Stimulated activated CD8-positive, alpha-beta memory T cell treated with anti-CD3 and anti-CD28 coated beads, Interleukin-2, amount 100 ng/mL, for 1 hour (primary cell): ENCODE data around the gene SYCN.

Experiments
- DNase-seq, 2 donors: peaks; one replicate each; pipeline ENCODE4 v3.0.0-alpha.2; 2020; ENCODE audit warnings: low read depth in 2 of 2

Gene SYCN

DNA sequence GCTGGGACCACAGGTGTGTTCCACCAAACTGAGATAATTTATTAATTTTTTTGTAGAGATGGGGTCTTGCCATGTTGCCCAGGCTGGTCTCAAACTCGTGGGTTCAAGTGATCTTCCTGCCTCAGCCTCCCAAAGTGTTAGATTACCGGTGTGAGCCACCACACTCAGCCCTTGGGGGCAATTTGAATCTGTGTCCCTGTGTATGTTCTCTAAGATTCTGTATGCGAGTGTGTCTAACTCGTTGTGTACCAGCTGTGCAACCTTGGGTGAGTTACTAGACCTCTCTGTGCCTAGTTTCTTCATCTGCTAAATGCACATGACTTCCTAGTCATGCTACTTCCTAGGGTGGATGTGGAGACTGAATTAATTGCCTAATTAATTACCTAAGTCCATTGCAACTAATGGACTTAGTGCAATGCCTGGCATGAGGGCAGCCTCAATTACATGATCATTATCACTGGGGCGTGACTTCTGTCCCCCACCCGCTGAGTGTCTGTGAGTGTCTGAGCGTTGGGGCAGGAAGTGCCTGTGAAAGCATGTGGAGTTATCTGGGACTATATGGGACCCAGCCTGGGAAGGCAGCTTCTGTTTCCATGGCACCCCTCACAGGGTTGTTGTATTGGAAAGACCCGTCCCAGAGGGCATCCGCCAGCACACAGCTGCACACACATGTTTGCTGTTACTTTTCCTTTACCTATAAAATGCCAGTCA is 9.1 kb downstream of the SYCN start:
- no peak for DNase-seq

DNA sequence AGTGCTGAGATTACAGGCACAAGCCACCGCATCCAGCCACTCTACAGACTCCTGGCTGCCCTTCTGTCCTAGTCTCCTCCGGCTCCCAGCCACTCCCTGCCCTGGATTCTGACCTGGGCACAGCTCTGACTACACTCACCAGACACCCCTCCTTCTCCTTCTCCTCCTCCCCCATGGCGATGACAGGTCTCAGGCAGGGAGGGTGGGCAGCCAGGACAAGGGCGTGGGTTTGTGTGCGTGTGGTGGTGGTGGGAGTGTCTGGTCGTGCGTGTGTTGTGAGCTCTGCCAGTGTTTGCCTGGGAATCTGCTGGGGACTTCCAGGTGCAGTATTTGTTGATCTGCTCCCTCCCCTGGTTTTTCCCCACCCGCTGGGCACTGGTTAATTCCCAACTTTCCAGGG is 10.3 kb downstream of the SYCN start:
- DNase-seq: no peak

DNA sequence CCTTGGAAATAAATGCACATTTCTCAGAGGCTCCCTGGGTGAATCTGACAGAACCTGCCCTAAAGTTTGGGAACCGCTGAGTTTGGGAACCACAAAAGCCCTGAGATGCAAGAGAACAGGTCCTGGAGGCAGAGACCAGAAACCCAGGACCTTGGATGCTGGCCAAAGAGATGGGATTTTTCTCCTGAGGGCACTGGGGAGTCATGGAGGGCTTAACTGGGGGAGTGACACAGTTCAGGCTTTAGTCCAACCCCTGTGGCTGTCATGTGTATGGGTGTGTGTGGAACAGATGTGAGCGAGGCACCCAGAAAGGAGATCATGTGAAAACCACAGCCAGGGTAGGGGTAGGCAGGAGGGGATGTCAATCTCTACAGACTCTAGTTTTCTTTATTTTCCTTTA is 11.2 kb downstream of the SYCN start:
- DNase-seq: no peak

DNA sequence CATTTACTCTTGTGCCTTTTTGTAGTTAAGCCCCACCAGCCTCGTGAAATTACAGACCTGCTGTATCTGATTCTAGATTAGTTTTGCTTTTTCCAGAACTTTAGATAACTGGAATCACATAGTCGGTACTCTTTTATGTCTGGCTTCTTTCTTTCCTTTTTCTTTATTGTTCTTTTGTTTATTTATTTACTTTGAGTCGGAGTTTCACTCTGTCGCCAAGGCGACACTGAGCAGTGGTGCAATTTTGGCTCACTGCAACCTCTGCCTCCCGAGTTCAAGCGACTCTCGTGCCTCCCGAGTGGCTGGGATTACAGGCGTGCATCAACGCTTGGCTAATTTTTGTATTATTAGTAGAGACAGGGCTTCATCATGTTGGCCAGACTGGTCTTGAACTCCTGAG is 13.3 kb downstream of the SYCN start:
- no peak for DNase-seq

DNA sequence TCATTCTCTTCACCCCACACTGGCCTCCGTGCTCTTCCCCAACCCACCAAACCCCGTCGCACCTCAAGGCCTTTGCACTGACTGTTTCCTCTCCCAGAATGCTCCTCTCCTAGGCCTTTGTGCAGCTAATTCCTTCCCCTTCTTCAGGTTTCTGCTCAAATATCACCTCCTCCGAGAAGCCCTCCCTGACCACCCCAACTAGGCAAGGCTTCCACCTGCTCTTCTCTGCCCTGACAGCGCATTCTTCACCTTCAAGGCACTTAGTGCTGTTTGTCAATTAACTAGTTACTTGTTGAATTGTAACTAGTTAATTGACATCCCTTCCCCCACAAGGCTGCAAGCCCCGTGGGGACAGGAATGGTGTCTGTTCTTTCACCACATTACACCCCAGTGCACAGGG is 15.1 kb downstream of the SYCN start:
- DNase-seq: no peak

DNA sequence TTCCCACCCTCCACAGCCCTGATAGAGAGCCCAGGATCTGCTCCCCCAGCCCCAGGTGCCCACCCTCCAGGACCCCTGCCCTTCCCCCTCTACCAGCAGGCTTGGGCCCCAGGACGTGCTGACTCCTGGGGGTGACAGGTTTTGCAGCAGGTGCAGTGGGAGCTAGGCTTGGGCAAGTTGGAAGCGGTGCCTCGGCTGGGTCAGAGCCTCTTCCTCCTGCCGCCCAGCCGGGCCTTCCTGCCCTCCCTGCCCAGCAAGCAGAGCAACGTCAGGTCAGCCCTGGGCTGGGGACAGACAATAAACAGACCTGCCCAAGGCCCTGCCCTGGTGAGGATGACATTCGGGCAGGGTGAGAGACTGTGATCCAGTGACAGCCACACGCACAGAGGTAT is 16.5 kb downstream of the SYCN start:
- no peak for DNase-seq

DNA sequence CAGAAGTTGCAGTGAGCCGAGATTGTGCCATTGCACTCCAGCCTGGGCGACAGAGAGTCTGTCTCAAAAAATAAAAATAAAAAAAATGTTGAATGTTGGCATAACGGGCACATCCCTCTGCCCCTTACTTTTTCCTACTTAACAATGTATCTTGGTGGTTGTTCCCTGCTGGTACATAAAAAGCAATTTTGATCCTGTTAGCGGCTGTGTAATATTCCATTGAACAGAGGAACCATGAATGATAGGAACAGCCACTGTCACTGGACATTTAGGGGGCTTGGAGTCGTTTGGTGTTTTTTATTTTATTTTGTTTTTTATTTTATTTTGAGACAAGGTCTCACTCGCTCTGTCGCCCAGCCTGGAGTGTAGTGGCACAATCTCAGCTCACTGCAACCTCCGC is 17.7 kb downstream of the SYCN start:
- DNase-seq: no peak

DNA sequence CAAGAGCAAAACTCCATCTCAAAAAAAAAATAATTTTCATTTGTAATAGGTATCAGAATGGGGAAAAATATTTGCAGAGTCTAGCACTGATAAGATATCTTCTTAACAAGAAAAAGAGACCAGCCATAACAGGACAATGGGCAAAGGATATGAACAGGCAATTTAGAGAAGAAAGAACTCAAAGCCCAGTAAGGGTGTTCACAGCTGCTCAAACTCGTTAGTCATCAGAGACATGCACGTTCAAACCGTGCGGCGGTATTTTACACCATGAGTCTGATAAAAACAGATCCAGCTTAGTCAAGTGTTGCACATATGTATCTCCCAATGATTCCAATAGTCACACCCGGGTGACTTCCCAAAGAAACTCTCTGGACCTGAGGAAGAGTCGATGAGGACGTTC is 21.0 kb downstream of the SYCN start:
- DNase-seq: no peak

DNA sequence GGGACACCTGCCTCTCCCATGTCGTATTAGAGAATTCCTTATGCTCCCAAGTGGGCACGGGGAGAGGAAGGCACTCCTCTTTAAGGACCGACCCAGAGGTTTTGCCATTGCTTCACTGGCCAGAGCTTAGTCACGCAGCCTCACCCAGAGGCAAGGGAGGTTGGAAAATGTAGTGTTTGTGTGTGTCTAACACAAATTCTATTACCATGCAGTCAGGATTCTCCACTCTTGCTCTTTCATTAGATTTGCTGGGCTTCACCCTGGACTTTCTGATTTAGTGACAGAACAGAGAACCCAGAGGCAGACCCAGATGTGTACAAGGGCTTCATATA is 21.9 kb downstream of the SYCN start:
- no peak for DNase-seq

DNA sequence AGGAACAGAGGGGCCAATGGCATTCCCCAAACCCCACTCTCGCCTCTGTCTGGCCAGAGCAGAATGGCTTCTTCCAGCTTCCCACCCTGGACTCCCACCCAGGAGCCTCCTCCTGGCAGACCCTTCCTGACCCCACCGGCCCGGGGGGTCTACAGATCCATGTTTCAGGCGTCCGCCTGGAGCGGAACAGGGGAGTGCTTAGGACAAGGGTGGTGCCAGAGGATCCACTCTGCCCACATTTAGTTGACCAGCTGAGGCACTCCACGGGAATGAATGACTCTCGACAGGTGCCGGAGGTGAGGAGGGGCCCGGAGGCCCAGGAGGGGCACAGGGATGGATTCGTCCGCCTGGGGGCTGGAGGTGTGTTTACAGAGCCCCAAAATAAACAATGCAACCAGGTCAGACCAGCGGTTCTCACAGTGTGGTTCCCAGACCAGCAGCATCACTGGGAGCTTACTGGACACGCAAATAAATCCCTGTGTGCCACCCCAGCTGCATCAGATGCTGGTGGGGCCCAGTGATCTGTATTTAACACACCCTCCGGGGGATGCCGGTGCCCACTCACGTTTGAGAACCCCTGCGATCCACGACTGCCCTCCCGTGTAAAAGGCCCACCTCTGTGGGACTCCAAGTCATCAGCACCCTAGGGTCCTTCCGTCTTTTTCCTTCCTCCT is 22.4 kb downstream of the SYCN start:
- no peak for DNase-seq

DNA sequence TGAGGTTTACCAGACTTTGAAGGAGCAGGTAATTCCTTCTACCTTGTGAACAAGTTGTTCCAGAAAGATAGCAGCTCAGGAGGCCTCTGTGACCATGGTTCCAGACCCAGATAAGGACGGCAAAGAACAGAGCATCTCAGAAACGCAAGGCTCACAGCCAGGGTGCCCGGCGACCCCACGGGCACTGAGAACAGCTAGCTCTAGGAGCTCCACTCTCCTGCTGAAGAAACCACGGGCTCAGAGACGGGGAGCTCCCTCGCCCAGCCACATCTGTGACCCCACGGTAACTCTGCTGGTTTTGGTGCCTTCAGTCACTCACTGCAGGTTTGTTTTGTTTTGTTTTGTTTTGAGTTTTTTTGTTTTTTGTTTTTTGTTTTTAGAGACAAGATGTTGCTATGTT is 23.3 kb downstream of the SYCN start:
- no peak for DNase-seq

DNA sequence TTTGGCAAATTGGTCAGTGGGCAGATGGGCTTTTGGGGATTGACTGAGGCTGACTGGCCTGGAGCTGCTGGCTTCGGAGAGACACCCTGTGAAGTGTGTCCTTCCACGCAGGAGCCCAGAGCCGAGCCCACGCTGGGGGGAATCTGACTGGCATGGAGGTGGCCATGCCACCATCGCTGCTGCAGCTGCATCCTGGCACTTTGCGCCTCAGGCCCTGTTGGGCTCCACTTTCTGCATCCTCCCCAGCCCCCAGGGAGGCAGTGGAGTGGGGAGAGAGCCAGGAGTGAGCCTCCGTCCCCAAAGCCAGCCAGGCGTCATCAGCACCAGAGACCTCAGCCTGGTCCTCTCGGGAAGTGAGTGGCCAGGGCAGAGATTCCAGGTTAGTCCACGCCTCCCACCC is 24.3 kb downstream of the SYCN start:
- DNase-seq: no peak

DNA sequence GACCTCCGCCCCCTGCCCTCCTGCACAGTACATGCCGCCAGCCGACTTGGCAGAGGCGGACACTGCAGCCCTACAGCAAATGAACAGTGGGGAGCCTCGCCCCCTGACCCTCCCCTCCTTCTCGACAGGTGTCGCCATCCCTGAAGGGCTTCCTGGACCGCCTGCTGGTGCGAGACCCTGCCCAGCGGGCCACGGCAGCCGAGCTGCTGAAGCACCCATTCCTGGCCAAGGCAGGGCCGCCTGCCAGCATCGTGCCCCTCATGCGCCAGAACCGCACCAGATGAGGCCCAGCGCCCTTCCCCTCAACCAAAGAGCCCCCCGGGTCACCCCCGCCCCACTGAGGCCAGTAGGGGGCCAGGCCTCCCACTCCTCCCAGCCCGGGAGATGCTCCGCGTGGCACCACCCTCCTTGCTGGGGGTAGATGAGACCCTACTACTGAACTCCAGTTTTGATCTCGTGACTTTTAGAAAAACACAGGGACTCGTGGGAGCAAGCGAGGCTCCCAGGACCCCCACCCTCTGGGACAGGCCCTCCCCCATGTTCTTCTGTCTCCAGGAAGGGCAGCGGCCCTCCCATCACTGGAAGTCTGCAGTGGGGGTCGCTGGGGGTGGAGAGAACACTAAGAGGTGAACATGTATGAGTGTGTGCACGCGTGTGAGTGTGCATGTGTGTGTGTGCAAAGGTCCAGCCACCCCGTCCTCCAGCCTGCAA is 25.6 kb downstream of the SYCN start:
- DNase-seq: no peak

DNA sequence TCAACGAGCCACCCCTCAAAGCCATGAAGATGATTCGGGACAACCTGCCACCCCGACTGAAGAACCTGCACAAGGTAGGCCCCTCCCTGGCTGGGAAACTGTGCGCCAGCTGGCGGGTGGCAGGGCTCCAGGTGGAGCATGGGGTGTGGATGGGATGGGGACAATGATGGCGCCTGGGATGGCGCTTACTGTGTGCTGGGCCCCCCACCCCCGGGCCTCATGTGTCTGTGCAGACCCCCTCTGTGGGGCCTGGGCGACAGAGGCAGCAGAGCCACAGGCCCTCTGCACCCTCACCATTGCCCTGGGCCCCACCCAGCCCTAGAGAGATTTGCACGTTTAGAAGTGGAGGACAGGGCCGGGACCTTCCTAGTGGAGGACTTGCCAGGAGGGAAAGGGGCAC is 26.3 kb downstream of the SYCN start:
- DNase-seq: no peak

DNA sequence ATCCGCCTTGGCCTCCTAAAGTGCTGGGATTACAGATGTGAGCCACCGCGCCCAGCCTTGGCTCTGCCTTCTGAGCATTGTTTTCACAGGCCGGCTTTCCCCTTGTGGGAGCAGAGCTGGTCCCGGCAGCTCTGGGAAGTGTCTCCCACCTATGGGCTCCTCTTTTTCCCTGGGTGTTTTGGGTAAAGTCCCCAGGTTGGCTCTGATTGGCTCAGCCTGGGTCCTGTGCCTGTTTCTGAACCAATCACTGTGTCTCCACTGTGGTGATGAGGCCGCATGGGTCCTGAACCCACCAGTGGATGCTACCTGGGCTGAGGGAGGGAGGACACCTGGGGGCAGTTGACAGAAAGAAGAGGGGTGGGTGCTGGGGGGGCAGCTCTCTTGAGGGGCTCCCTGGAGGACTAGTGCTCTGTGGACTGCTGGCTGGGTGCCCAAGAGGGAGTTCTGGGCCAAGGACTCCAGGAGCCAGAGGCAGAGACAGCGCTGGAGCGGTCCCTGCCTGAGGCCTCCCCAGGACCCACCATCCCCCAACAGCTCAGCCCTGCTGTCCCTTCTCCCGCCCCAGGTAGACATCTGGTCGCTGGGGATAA is 26.9 kb downstream of the SYCN start:
- DNase-seq: no peak

DNA sequence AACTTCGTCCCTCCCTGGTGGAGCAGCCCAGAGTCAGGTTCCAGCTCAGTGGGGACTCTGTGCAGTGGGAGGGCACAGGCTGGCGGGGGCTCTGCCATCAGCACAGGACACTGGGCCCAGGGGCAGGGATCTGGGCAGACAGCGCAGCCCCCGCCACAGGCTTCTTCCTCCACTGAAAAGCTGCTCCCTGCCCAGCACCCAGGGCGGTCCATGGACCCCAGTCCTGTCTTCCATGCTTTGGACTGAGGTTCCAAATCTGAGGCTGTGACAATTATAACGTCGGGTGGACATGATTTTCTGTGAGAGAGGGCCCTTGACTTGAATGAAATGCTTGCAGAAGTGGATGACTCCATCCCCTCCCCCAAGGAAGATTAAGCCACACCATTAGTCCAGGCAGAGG is 28.5 kb downstream of the SYCN start:
- no peak for DNase-seq

DNA sequence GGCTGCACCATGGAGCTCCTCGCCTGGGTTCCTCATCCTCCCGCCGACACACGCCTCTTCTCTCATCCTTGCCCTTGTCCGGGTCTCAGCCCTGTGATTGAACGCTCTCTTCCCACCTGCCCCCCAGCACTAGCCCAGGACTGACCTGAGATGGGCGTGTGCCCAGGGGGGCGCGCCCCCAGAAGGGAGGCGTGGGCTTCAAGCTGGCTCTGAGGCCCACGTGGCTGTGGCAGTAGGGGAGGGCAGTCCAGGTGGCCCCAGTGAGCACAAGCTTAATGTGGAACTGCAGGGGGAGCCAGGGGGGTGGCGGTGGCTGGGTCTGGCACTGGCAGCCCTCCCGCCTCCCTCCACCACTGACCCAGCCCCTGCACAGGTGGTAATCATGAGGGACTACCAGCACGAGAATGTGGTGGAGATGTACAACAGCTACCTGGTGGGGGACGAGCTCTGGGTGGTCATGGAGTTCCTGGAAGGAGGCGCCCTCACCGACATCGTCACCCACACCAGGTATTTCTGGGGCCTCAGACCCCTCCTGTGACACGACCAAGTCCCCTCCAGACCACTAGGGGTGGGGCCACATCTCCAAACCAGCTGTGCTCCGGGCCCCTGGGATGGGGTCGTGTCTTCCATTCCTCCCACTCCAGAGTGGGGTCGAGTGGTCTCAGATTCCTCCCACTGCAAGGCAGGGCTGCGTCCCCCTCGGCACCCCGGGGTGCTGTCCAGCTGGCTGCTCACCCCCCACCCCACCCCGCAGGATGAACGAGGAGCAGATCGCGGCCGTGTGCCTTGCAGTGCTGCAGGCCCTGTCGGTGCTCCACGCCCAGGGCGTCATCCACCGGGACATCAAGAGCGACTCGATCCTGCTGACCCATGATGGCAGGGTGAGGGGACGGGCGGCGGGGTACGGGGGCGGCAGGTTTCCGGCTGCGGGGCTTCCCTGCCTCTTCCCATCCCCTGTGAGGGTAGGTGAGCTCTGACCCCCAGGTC is 29.2 kb downstream of the SYCN start:
- no peak for DNase-seq

DNA sequence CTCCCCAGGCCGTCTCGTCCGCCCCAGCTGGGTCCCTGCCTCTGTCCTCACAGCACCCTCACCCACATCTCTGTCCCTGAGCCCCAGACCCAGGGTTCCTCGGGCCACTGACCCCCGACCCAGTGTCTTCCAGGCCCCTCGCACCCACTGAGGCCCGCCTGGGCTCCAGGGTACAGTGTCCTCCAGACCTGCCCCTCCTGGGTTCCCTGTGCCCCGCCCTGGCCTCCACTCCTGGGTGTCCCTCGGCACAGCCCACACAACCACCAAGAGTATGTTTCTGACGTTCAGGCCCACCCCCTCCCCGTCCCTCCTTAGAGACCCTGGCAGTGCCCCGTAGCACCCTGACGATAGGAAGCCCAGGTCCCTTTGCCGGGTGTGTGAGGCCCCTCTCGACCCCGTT is 29.9 kb downstream of the SYCN start:
- DNase-seq: no peak

DNA sequence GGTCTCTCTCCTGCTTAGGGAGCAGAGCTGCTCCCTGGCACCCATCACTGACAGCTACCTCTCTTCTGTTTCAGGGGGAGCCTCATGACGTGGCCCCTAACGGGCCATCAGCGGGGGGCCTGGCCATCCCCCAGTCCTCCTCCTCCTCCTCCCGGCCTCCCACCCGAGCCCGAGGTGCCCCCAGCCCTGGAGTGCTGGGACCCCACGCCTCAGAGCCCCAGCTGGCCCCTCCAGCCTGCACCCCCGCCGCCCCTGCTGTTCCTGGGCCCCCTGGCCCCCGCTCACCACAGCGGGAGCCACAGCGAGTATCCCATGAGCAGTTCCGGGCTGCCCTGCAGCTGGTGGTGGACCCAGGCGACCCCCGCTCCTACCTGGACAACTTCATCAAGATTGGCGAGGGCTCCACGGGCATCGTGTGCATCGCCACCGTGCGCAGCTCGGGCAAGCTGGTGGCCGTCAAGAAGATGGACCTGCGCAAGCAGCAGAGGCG is 30.5 kb downstream of the SYCN start:
- no peak for DNase-seq

DNA sequence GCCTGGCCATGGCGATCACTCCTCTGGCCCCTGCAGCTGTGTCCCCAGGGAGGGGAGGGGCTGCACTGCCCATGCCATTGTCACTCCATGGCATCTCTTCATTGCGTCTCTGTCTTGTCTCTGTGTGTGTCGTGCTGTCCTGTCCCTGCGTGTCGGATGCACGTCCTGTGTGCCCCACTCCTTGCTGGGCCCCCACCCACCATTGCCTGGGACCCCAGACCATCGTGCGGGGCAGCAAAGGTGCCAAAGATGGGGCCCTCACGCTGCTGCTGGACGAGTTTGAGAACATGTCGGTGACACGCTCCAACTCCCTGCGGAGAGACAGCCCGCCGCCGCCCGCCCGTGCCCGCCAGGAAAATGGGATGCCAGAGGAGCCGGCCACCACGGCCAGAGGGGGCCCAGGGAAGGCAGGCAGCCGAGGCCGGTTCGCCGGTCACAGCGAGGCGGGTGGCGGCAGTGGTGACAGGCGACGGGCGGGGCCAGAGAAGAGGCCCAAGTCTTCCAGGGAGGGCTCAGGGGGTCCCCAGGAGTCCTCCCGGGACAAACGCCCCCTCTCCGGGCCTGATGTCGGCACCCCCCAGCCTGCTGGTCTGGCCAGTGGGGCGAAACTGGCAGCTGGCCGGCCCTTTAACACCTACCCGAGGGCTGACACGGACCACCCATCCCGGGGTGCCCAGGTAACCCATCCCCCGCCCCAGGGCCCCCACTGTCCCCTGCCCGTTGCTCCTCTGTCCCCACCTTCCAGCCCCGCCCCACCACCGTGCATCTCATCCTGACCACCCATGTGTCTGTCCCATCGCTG is 31.2 kb downstream of the SYCN start:
- no peak for DNase-seq
